K562 (cell line): ENCODE results near the gene SMG5. TPM values are rescaled to one million over a fixed set of nuclear protein-coding genes. Genes with fewer than 3 reads are reported as not detected.

Source experiments
- ATAC-seq: fragments of 200-7000 bp; cut with Tn5 transposase; 3 replicates; pipeline ENCODE4 v1.9.1; 2020; ENCODE audit warnings: moderate library complexity
- BruUV-seq: library from RNA; stranded (reverse); fragments of 400-500 nt; replicated peaks from 2 replicates; lab custom pipeline; 2021; lab: Mats Ljungman, UMichigan
- CTCF ChIA-PET: fragments of 300-600 bp; formaldehyde crosslinking; extraction: SDS; loops from one replicate; lab custom pipeline; 2021; ENCODE audit warnings: low intra/inter-chr PET ratio; lab: Yijun Ruan, JAX
- POLR2A ChIA-PET: fragments of 300-600, 350-650 bp; sonication (Branson Sonifier 250); formaldehyde crosslinking; extraction: SDS; loops from one replicate; lab custom pipeline; 2021; ENCODE audit warnings: antibody characterized with exemption, inconsistent platforms; lab: Yijun Ruan, JAX
- DNase-seq, 4 experiments: peaks; one replicate each; pipeline versions ENCODE4 v3.0.0 to v3.0.0-alpha.2; 2011 to 2018; ENCODE audit warnings: low spot score in 3 of 4, mixed read lengths in 3 of 4; ENCODE audit errors: extremely low read depth in 1 of 4
- FAIRE-seq: peaks from 2 replicates; lab custom pipeline; 2011; peaks lifted over from hg19 to GRCh38; lab: Jason Lieb, UNC
- H2AFZ ChIP-seq: 2 replicates; pipeline ENCODE4 v1.6.0; 2011; ENCODE audit warnings: low read depth, low read length, control low read depth, inconsistent platforms
- H3K27ac ChIP-seq: fragments of 200-600 bp; 3 replicates; pipeline ENCODE4 v1.8.0; 2011; ENCODE audit warnings: low read depth, mild to moderate bottlenecking, control low read depth, inconsistent platforms, low read length, moderate library complexity, mixed read lengths; ENCODE audit errors: extremely low read depth
- H3K27me3 ChIP-seq, 2 experiments: fragments of 300-600 bp in 1 of 2; 2 replicates in 1 of 2; 3 replicates in 1 of 2; pipeline versions ENCODE4 v1.6.0 to v1.8.0; 2011; ENCODE audit warnings: inconsistent platforms in 2 of 2, low read length in 2 of 2, mild to moderate bottlenecking in 1 of 2, mixed read lengths in 1 of 2, moderate library complexity in 1 of 2; ENCODE audit not compliant: control insufficient read depth in 2 of 2, insufficient read depth in 2 of 2
- H3K36me3 ChIP-seq: fragments of 300-600 bp; 3 replicates; pipeline ENCODE4 v1.8.0; 2011; ENCODE audit warnings: mild to moderate bottlenecking, low read length, inconsistent platforms; ENCODE audit not compliant: control insufficient read depth, insufficient read depth
- H3K4me1 ChIP-seq, 2 experiments: fragments of 200-600 bp in 1 of 2; replicated peaks in 1 of 2; 2 replicates in 1 of 2; 3 replicates in 1 of 2; pipeline versions ENCODE4 v1.5.1 to v1.8.0; 2011; ENCODE audit warnings: inconsistent platforms in 2 of 2, low read length in 2 of 2, mild to moderate bottlenecking in 1 of 2, mixed read lengths in 1 of 2, moderate library complexity in 1 of 2; ENCODE audit not compliant: control insufficient read depth in 2 of 2, insufficient read depth in 2 of 2
- H3K4me2 ChIP-seq: 2 replicates; pipeline ENCODE4 v1.6.1; 2011; ENCODE audit warnings: low read length, control low read depth, inconsistent platforms, mixed read lengths; ENCODE audit not compliant: insufficient read depth
- H3K4me3 ChIP-seq: fragments of 200-600 bp; sonication (generic), shearing (Covaris generic); 2 replicates; pipeline ENCODE4 v1.5.1; 2016; ENCODE audit warnings: control low read depth, inconsistent platforms
- H3K79me2 ChIP-seq: fragments of 200-600 bp; 3 replicates; pipeline ENCODE4 v1.8.0; 2011; ENCODE audit warnings: low read length, inconsistent platforms; ENCODE audit not compliant: control insufficient read depth, insufficient read depth
- H3K9ac ChIP-seq, 2 experiments: 2 replicates each; pipeline versions ENCODE4 v1.6.0 to v1.6.1; 2011; ENCODE audit warnings: low read depth in 2 of 2, low read length in 2 of 2, control low read depth in 1 of 2, inconsistent platforms in 1 of 2, mild to moderate bottlenecking in 1 of 2, mixed read lengths in 1 of 2; ENCODE audit not compliant: insufficient read depth in 1 of 2
- H3K9me1 ChIP-seq: one replicate; pipeline ENCODE4 v1.6.0; 2011; ENCODE audit warnings: inconsistent platforms, mild to moderate bottlenecking, low read length, moderate library complexity; ENCODE audit not compliant: control insufficient read depth, insufficient read depth
- H3K9me3 ChIP-seq: replicated peaks from 2 replicates; pipeline ENCODE4 v1.5.1; 2011; ENCODE audit warnings: low read depth, low read length, inconsistent platforms; ENCODE audit not compliant: control insufficient read depth, insufficient read depth
- H4K20me1 ChIP-seq: replicated peaks from 2 replicates; pipeline ENCODE4 v1.6.1; 2011; ENCODE audit warnings: low read length, inconsistent platforms, mixed read lengths; ENCODE audit not compliant: control insufficient read depth, insufficient read depth
- NR0B1 ChIP-seq: fragments of 450-650 bp; IDR thresholded peaks from one replicate; pipeline ENCODE4 v1.6.1; 2018; ENCODE audit warnings: mild to moderate bottlenecking, moderate library complexity; ENCODE audit not compliant: partially characterized antibody
- POLR2A ChIP-seq: fragments of 450-650 bp; conservative IDR thresholded peaks from 2 replicates; pipeline ENCODE4 v1.6.1; 2016
- POLR2AphosphoS5 ChIP-seq: IDR thresholded peaks from 2 replicates; pipeline ENCODE4 v1.6.1; 2011; ENCODE audit warnings: mild to moderate bottlenecking, low read depth, low read length, moderate library complexity; ENCODE audit not compliant: control insufficient read depth, insufficient read depth
- SRSF7 ChIP-seq: fragments of 200-400 bp; formaldehyde crosslinking; optimal IDR thresholded peaks from 2 replicates; pipeline ENCODE3; 2017; ENCODE audit warnings: mild to moderate bottlenecking, low read depth, low read length
- ZNF174 ChIP-seq: fragments of 250-450 bp; sonication (Bioruptor Pico); IDR thresholded peaks from 2 replicates; pipeline ENCODE4 v1.4.0; 2020; ENCODE audit warnings: mild to moderate bottlenecking
- ZNF75A ChIP-seq: fragments of 450-650 bp; formaldehyde crosslinking; IDR thresholded peaks from 2 replicates; pipeline ENCODE4 v1.4.0; 2020; ENCODE audit warnings: mild to moderate bottlenecking
- WGBS: fragments of 100-300 bp; shearing (Covaris generic); methylation state at CpG from one replicate; pipeline ENCODE4 v1.1.6; 2016; ENCODE audit warnings: low coverage, mixed read lengths; ENCODE audit not compliant: insufficient coverage; ENCODE audit errors: missing lambda C conversion rate; 5-methylcytosine and 5-hydroxymethylcytosine counted together
- in situ Hi-C: fragments of 300-500 bp; cut with MboI; formaldehyde crosslinking; loops from 4 replicates; pipeline ENCODE4 v1.15.0; 2018; ENCODE audit warnings: inconsistent platforms, mixed read lengths
- intact Hi-C: fragments of 100-400 bp; cut with micrococcal nuclease; formaldehyde crosslinking; loops from 2 replicates; pipeline ENCODE4 v1.14.2; 2022
- polyA plus RNA-seq, 8 experiments: library from polyadenylated mRNA; depleted of rRNA in 4 of 8; stranded (reverse) in 5 of 8; unstranded in 3 of 8; fragments of >200 nt; fragmentation: Nextera tagmentation in 2 of 8; fragmentation: Illumina TruSeq in 1 of 8; extraction: Ambion mirVana in 2 of 8; extraction: Trizol in 1 of 8; gene quantifications; 2 replicates each; pipeline versions ENCODE4 v1.2.1 to v1.2.3, GENCODE V29; 2011 to 2014; ENCODE audit warnings: inconsistent platforms in 1 of 8, missing spikeins in 1 of 8
- total RNA-seq, 7 experiments: library from RNA; depleted of rRNA in 6 of 7; stranded (reverse); fragments of >200 nt in 6 of 7; fragmentation: Illumina TruSeq in 2 of 7; extraction: Trizol in 2 of 7; gene quantifications; 2 replicates each; pipeline versions ENCODE4 v1.2.1 to v1.2.3, GENCODE V29; 2011 to 2021; ENCODE audit warnings: low replicate concordance in 1 of 7

The SMG5 gene
- total and polyA plus RNA-seq, 9 of the 15 experiments (the other 6 are each of a cell fraction or from before 2014, with no cell fraction given), result 1.4 to 85.9 (median 53.0) TPM

GRCh38 chr1:156246241-156246780, 36.3 kb downstream of the SMG5 start:
- ATAC-seq (no peak), DNase-seq (peak in 1 of 4 experiments; percentile 29), FAIRE-seq (no peak)
- peaks cover 0 to 55% of the 10 kb centered on the region in 2 experiments; a peak in 3 of 5 replicates for H3K4me1 ChIP-seq
- H4K20me1 ChIP-seq, result no peaks in the 10 kb centered on the region; the same call in 1 of the 2 replicates
- H3K27ac ChIP-seq, result no peak overlapping the region
- intact Hi-C loops (no loop called here), in situ Hi-C loops (no loop called here)
- H3K4me3 ChIP-seq, result no peak overlapping the region
- H3K9me3 ChIP-seq, result no peaks in the 10 kb centered on the region
- no peaks in the 10 kb centered on the region for H3K27me3 ChIP-seq
- no peaks in the 10 kb centered on the region for H3K79me2 ChIP-seq
- H3K9me1 ChIP-seq, result peaks cover 3% of the 10 kb centered on the region
- 20% methylated on average over 10 of the region's 10 CpGs for WGBS
- CTCF ChIA-PET, result no interaction called here
- no TSS peak for BruUV-seq
- peak overlapping the region in 1 of 2 experiments; percentile 83; a peak in 2 of 4 replicates for H3K9ac ChIP-seq
- no peak overlapping the region for H2AFZ ChIP-seq
- peaks cover 24% of the 10 kb centered on the region; the same call in 2 of the 3 replicates for H3K36me3 ChIP-seq
- TF ChIP-seq NR0B1 (no peak), POLR2A (0 out of 2 replicates have a peak, but pooled peaks have one; percentile 2), ZNF174 (no peak), ZNF75A (CRISPR knock-in tag) (no peak), POLR2AphosphoS5 (peak; percentile 16; the same call in 1 of the 2 replicates), SRSF7 (no peak)
- no peak overlapping the region for H3K4me2 ChIP-seq
- POLR2A ChIA-PET, result interaction anchor here (0.6 to 2.1 kb wide), 10 partner anchors 11 to 294 kb away, joined by 3 to 7 read pairs (median 4); partner anchors contain the start of gene PMF1
